ENCODE data around the gene TRIM46. TPM values are rescaled to one million over a fixed set of nuclear protein-coding genes. Genes with fewer than 3 reads are reported as not detected.

TRIM46 gene
- total and polyA plus RNA-seq, 9 of the 15 experiments (the other 6 are each of a cell fraction or from before 2014, with no cell fraction given): 0.05 to 0.60 (median 0.16) TPM; not detected in 3

- no peak for FAIRE-seq
- H4K20me1 ChIP-seq (replicated peaks; ENCODE audit: control insufficient read depth, insufficient read depth, low read length): no peaks in the 10 kb centered on the region
- H3K4me1 ChIP-seq (replicated peaks in 1 of 2; ENCODE audit: control insufficient read depth in 2 of 2, insufficient read depth in 2 of 2, low read length in 2 of 2): peaks cover 0 to 33% of the 10 kb centered on the region in 2 experiments; a peak in 3 of 5 replicates
- no peaks in the 10 kb centered on the region for H3K79me2 ChIP-seq (ENCODE audit: control insufficient read depth, insufficient read depth, low read length)
- no peaks in the 10 kb centered on the region for H3K9me3 ChIP-seq (replicated peaks; ENCODE audit: control insufficient read depth, insufficient read depth, low read depth, low read length)
- no peak overlapping the region for H3K4me3 ChIP-seq
- TF ChIP-seq PCBP2 (IDR thresholded peaks at IDR 0.05; ENCODE audit: low read depth, low read length, poor library complexity, severe bottlenecking) (no peak), MLX (CRISPR knock-in tag; conservative IDR thresholded peaks at IDR 0.05) (no peak), ZNF699 (CRISPR knock-in tag; IDR thresholded peaks at IDR 0.05; ENCODE audit: insufficient replicate concordance) (no peak), HOMEZ (CRISPR knock-in tag; IDR thresholded peaks at IDR 0.05) (no peak), MEIS2 (IDR thresholded peaks at IDR 0.05; ENCODE audit: partially characterized antibody) (no peak), ZEB2 (IDR thresholded peaks at IDR 0.05) (no peak), ZNF133 (CRISPR knock-in tag; IDR thresholded peaks at IDR 0.05) (no peak), ZNF212 (CRISPR knock-in tag; IDR thresholded peaks at IDR 0.05) (no peak), ZNF449 (CRISPR knock-in tag; IDR thresholded peaks at IDR 0.05) (no peak), ADNP (tag; IDR thresholded peaks at IDR 0.05) (no peak), TRIM25 (IDR thresholded peaks at IDR 0.05; ENCODE audit: borderline replicate concordance) (no peak), NONO (IDR thresholded peaks at IDR 0.05; ENCODE audit: low read depth in 2 of 2, low read length in 1 of 2) (no peak), MCM7 (IDR thresholded peaks at IDR 0.05) (no peak), E2F3 (CRISPR knock-in tag; IDR thresholded peaks at IDR 0.05) (no peak), ZNF217 (CRISPR knock-in tag; IDR thresholded peaks at IDR 0.05) (no peak), ZNF124 (CRISPR knock-in tag; IDR thresholded peaks at IDR 0.05) (no peak), XRCC4 (IDR thresholded peaks at IDR 0.05; ENCODE audit: extremely low read depth, insufficient read depth, insufficient read length) (no peak), TCFL5 (CRISPR knock-in tag; conservative IDR thresholded peaks at IDR 0.05) (no peak)
- peak overlapping the region in 1 of 2 experiments; percentile 33; a peak in 2 of 4 replicates for H3K9ac ChIP-seq (ENCODE audit: insufficient read depth in 1 of 2, low read depth in 2 of 2, low read length in 2 of 2)
- BruUV-seq (replicated peaks): no TSS peak
- in situ Hi-C loops (cut with MboI) (no loop called here), intact Hi-C loops (cut with micrococcal nuclease) (no loop called here)
- no peaks in the 10 kb centered on the region for H3K9me1 ChIP-seq (ENCODE audit: control insufficient read depth, insufficient read depth, low read length)
- 77% methylated on average over 5 of the region's 6 CpGs for WGBS (ENCODE audit: insufficient coverage, low coverage, missing lambda C conversion rate)
- POLR2A ChIA-PET: interaction anchor here (1.2 kb wide), 1 partner anchor 9 kb away, joined by 5 read pairs; no protein-coding TSS in a partner anchor
- ATAC-seq: no peak
- no peak overlapping the region for H2AFZ ChIP-seq (ENCODE audit: low read depth, low read length)
- CTCF ChIA-PET (ENCODE audit: low intra/inter-chr PET ratio): no interaction called here
- no peak overlapping the region for H3K4me2 ChIP-seq (ENCODE audit: insufficient read depth, low read length)
- DNase-seq (ENCODE audit: extremely low read depth in 1 of 4, low spot score in 3 of 4): no peak
- H3K27me3 ChIP-seq (ENCODE audit: control insufficient read depth in 2 of 2, insufficient read depth in 2 of 2, low read length in 2 of 2): no peaks in the 10 kb centered on the region
- H3K27ac ChIP-seq (ENCODE audit: extremely low read depth, low read depth, low read length): no peak overlapping the region
- H3K36me3 ChIP-seq (ENCODE audit: control insufficient read depth, insufficient read depth, low read length): no peaks in the 10 kb centered on the region
Observed at GRCh38 chr1:155185783-155186066, 12.1 kb downstream of the TRIM46 start.
